CD4-positive, alpha-beta T cell treated with Interleukin-4 for 4 hours (primary cell): ENCODE data around the gene NGEF.
"Not testable (repeated sequence)": the region's sequence is repeated elsewhere in the genome, so short reads cannot be mapped to it uniquely, and the experiment has no call there.

ENCODE experiments used
- DNase-seq: peaks from one replicate; pipeline ENCODE4 v3.0.0-alpha.2; 2020

Gene NGEF

GRCh38 chr2:233013027-233013461, at the start of gene NGEF:
TSS of gene NGEF (minus strand) at chr2:233013256. CDS start at chr2:232974890, 38,366 bp downstream.
- no peak for DNase-seq

- DNase-seq = no peak
Measured at GRCh38 chr2:233062451-233062850, 49.4 kb upstream of the NGEF start.

- DNase-seq = peak; percentile 78
Measured at GRCh38 chr2:233061591-233062450, 48.8 kb upstream of the NGEF start.

- no peak for DNase-seq
Measured at GRCh38 chr2:233060980-233061590, 48.0 kb upstream of the NGEF start.

- no peak for DNase-seq
Measured at GRCh38 chr2:233060501-233060979, 47.5 kb upstream of the NGEF start.

GRCh38 chr2:233059797-233060500, 46.9 kb upstream of the NGEF start, which contains the start of gene INPP5D:
TSS of gene INPP5D (plus strand) at chr2:233060342. CDS start at chr2:233060479, 137 bp downstream.
- peak; percentile 85 for DNase-seq

GRCh38 chr2:233059547-233059796, 46.4 kb upstream of the NGEF start:
- DNase-seq = no peak

GRCh38 chr2:233058717-233059546, 45.9 kb upstream of the NGEF start:
- DNase-seq = no peak

- no peak for DNase-seq
Measured at GRCh38 chr2:233056961-233057605, 44.0 kb upstream of the NGEF start.

- no peak for DNase-seq
Measured at GRCh38 chr2:233055362-233055761, 42.3 kb upstream of the NGEF start.

GRCh38 chr2:233053928-233054784, 41.1 kb upstream of the NGEF start:
- peak; percentile 55 for DNase-seq

- DNase-seq = not testable (repeated sequence)
Measured at GRCh38 chr2:233052517-233052916, 39.5 kb upstream of the NGEF start.

- DNase-seq = no peak
Measured at GRCh38 chr2:233051241-233052149, 38.4 kb upstream of the NGEF start.

GRCh38 chr2:233049194-233049761, 36.2 kb upstream of the NGEF start:
- DNase-seq = no peak

- DNase-seq = no peak
Measured at GRCh38 chr2:233048569-233049193, 35.6 kb upstream of the NGEF start.

GRCh38 chr2:233047667-233048066, 34.6 kb upstream of the NGEF start:
- no peak for DNase-seq

- DNase-seq = no peak
Measured at GRCh38 chr2:233047206-233047605, 34.1 kb upstream of the NGEF start.

GRCh38 chr2:233044974-233045605, 32.0 kb upstream of the NGEF start:
- DNase-seq = no peak

GRCh38 chr2:233042549-233042948, 29.5 kb upstream of the NGEF start:
- DNase-seq = no peak
